ENCODE results near the gene MYLK.

Gene MYLK

GRCh38 chr3:123693584-123694190 lies 190.4 kb downstream of the MYLK start:
- no peak for DNase-seq

GRCh38 chr3:123692671-123693070 lies 191.5 kb downstream of the MYLK start:
- no peak for DNase-seq

- no peak for DNase-seq
These were observed 192.1 kb downstream of the MYLK start for GRCh38 chr3:123692041-123692440.

- no peak for DNase-seq
These were observed 194.3 kb downstream of the MYLK start for GRCh38 chr3:123689831-123690230.

- no peak for DNase-seq
These were observed 195.8 kb downstream of the MYLK start for GRCh38 chr3:123688241-123688747.

- no peak for DNase-seq
These were observed 196.8 kb downstream of the MYLK start for GRCh38 chr3:123687286-123687685.

- DNase-seq, result no peak
These were observed 197.9 kb downstream of the MYLK start for GRCh38 chr3:123686251-123686650.

GRCh38 chr3:123685780-123686179 lies 198.4 kb downstream of the MYLK start:
- no peak for DNase-seq

GRCh38 chr3:123684636-123685035 lies 199.5 kb downstream of the MYLK start:
- DNase-seq, result no peak

- no peak for DNase-seq
These were observed 199.9 kb downstream of the MYLK start for GRCh38 chr3:123684209-123684608.

- DNase-seq, result no peak
These were observed 200.5 kb downstream of the MYLK start for GRCh38 chr3:123683505-123684154.

- no peak for DNase-seq
These were observed 201.2 kb downstream of the MYLK start for GRCh38 chr3:123682781-123683504.

GRCh38 chr3:123682302-123682701 lies 201.8 kb downstream of the MYLK start:
- DNase-seq, result no peak

GRCh38 chr3:123679712-123680386 lies 204.3 kb downstream of the MYLK start:
- DNase-seq, result no peak

- no peak for DNase-seq
These were observed 206.0 kb downstream of the MYLK start for GRCh38 chr3:123678108-123678511.

- DNase-seq, result no peak
These were observed 211.5 kb downstream of the MYLK start for GRCh38 chr3:123672429-123673146.

GRCh38 chr3:123670743-123671142 lies 213.4 kb downstream of the MYLK start:
- DNase-seq, result no peak

- DNase-seq, result no peak
These were observed 215.2 kb downstream of the MYLK start for GRCh38 chr3:123668906-123669305.

- DNase-seq, result no peak
These were observed 216.3 kb downstream of the MYLK start for GRCh38 chr3:123667784-123668183.

- DNase-seq, result no peak
These were observed 219.4 kb downstream of the MYLK start for GRCh38 chr3:123664753-123665152.

GRCh38 chr3:123663977-123664376 lies 220.2 kb downstream of the MYLK start:
- no peak for DNase-seq

- DNase-seq, result no peak
These were observed 222.2 kb downstream of the MYLK start for GRCh38 chr3:123661973-123662372.

GRCh38 chr3:123660900-123661299 lies 223.2 kb downstream of the MYLK start:
- no peak for DNase-seq
